Coronary artery (tissue), 2 donors: Measurements from ENCODE around the gene TK2.

Experiments used
- DNase-seq: peaks from one replicate; pipeline ENCODE4 v3.0.0-alpha.2; 2017; ENCODE audit warnings: low spot score
- H3K27ac ChIP-seq, 2 donors: fragments of 200-600 bp; sonication (generic); one replicate each; pipeline ENCODE4 v1.5.1; 2016 to 2019
- H3K4me3 ChIP-seq: fragments of 200-600 bp; sonication (generic); 2 replicates; pipeline ENCODE4 v1.5.1; 2016; ENCODE audit warnings: mild to moderate bottlenecking, moderate library complexity
- CTCF ChIP-seq: fragments of 200-600 bp; sonication (generic); IDR thresholded peaks from one replicate; pipeline ENCODE4 v1.5.1; 2019; ENCODE audit warnings: antibody characterized with exemption

Gene TK2

GRCh38 chr16:66523861-66524354 lies 26.0 kb downstream of the TK2 start:
- no peak overlapping the region for H3K4me3 ChIP-seq
- DNase-seq, result no peak
- TF ChIP-seq CTCF, result no peak
- peak overlapping the region in 1 of 2 donors; percentile 51 for H3K27ac ChIP-seq

DNA sequence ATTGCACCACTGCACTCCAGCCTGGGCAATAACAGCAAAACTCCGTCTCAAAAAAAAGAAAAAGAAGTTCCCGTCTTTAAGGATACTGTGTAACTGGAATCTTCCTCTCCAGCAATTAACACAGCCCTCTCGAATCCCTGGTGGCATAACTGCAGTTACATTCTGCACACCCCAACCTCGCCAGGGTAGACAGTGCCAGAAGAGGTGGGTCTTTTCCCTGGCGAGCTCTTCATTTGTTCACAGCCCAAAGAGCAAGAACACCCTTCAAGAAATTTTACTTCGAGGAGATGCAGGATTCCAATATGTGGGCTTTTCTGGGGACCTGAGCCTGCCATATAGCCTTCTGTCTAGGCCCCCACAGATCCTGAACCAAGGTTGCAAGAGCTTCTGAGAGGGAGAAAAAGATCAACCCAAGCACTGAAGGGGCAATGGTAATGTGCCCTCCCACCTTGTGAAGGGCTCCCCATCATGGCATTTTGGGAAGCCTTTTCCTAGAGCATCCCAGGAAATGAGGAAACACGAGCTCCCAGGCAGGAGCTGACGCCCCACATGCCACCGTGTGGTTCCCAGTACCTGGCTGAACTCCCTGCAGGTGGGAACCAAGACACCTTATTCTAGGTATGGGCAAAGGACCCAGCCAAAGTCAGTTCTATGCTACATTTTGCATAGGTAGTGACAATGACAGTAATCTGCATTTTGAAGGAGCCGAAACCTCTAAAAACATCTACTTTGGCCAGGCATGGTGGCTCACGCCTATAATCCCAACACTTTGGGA lies 26.9 kb downstream of the TK2 start:
- Histone ChIP-seq H3K27ac (peak overlapping the region; percentile 20 to 84), H3K4me3 (no peak overlapping the region)
- no peak for DNase-seq
- no peak for TF ChIP-seq CTCF

DNA sequence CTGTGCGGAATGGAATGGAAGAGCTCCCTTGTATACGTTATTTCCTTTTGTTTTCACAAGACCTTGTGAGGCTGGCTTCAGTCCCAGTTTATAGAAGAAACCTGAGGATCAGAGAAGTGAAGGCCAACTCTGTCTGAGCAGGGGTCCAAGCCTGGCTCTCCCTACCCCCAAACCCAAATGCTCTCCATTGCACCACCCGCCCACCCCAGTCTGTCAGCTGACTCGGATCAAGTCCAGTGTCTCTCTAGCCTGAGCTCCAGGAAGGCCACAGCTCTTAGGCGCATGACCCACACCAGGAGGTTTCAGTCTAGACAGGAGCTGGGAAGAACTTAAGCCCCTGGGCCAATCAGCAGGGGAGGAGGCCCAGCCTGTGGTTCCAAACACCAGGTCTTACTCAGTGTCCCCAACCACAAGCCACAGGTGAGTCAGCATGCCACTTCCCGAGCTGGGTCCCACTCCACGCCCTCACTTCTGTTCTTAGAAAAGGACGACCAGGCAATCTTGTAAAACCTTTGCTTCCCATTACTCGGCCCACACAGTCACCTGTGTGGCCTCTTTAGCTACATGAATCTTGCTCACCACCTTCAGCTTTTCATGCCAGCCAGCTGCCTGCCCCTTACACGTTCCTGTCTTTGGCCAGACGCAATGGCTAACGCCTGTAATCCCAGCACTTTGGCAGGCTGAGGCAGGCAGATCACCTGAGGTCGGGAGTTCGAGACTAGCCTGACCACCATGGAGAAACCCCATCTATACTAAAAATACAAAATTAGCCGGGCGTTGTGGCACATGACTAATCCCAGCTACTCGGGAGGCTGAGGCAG lies 27.8 kb downstream of the TK2 start:
- TF ChIP-seq CTCF, result no peak
- no peak for DNase-seq
- Histone ChIP-seq H3K27ac (peak overlapping the region; percentile 19 to 84), H3K4me3 (no peak overlapping the region)

DNA sequence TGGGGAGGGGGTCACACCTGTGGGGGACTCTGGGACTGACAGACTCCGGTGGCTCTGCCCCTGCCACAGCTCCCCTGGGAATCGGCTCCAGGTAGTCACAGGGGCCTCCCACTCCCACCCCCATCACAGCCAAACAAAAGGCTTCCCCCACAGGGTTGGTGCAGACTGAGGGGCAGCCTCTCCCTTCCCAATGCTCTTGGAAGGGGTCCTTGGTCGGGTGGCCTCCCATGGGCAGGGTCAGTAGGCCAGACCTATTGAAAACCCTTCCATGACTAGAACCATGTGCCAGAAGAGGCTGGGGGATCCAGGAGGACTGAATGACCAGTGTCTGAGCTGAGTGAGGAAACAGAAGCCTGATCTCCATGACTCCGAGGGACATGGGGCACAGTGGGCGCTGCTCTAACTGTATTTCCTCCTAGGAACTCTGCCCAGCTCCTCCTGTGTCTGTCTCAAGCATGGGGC lies 28.6 kb downstream of the TK2 start:
- no peak for DNase-seq
- H3K27ac ChIP-seq, result peak overlapping the region; percentile 19 to 84
- TF ChIP-seq CTCF, result no peak
- no peak overlapping the region for H3K4me3 ChIP-seq

- no peak for DNase-seq
- H3K4me3 ChIP-seq, result no peak overlapping the region
- peak overlapping the region; percentile 8 to 84 for H3K27ac ChIP-seq
- TF ChIP-seq CTCF, result no peak
These were observed 29.3 kb downstream of the TK2 start for GRCh38 chr16:66520406-66521170.

DNA sequence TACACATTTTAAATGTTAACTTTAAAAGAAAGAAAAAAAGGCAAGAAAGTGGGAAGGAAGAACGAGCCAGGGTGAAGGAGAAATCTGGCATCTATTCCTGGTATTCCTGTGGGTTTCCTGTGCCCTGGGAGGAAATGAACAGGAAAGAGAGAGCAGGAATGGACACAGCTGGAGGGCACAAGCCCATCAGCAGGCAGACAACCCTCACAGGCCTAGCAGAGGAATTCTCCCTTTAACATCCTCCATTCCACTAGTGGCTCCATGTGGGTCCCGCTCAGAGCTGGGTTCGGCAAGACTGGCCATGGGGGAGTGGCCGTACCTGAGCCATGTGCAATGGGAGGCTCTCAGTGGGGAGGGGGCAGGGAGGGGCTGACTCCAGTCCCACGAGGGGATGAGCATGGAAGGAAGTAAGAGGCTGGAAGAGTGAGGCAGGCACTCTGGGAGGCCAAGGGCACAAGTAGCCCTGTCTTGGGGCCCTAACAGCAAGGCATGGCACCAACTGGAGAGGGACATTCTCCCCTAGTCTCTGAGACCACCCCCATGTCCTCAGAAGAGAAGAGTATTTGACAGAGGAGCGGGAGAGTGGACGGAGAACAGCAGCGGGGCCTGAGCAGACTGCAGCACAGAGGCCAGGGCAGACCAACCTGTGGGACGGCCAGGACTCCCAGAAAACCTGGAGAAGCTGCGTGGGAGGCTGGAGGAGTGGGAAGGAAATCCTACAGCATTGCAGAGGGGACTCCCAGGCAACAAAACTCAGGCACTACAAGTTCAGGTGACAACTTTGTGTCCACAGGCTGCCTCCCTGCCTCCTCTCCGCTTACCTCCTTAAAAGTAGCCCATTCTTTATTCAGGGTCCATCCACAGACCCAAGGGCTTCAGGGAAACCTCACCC lies 30.2 kb downstream of the TK2 start:
- TF ChIP-seq CTCF, result no peak
- no peak for DNase-seq
- Histone ChIP-seq H3K4me3 (no peak overlapping the region), H3K27ac (peak overlapping the region; percentile 8 to 84)
